ENCODE results near the gene DSG2.

The DSG2 gene

GRCh38 chr18:31590570-31590969 is 92.6 kb downstream of the DSG2 start:
- no peak for DNase-seq (ENCODE audit: low spot score)

GRCh38 chr18:31591113-31591512 is 93.1 kb downstream of the DSG2 start:
- DNase-seq (ENCODE audit: low spot score), result no peak

GRCh38 chr18:31591628-31592027 is 93.7 kb downstream of the DSG2 start, which contains the start of gene TTR:
TTR (plus strand) TSS chr18:31591877; CDS start chr18:31591903, 26 bp downstream.
- no peak for DNase-seq (ENCODE audit: low spot score)

GRCh38 chr18:31592506-31593157 is 94.7 kb downstream of the DSG2 start:
- DNase-seq (ENCODE audit: low spot score), result no peak

GRCh38 chr18:31595121-31595771 is 97.3 kb downstream of the DSG2 start:
- DNase-seq (ENCODE audit: low spot score), result no peak

GRCh38 chr18:31596081-31596872 is 98.3 kb downstream of the DSG2 start:
- no peak for DNase-seq (ENCODE audit: low spot score)

- no peak for DNase-seq (ENCODE audit: low spot score)
These were observed 100.2 kb downstream of the DSG2 start for GRCh38 chr18:31598021-31598805.

All from SW480 (cell line).